Breast epithelium (tissue), 4 donors: ENCODE results near the gene ITGA3. TPM values are rescaled to one million over a fixed set of nuclear protein-coding genes. Genes with fewer than 3 reads are reported as not detected.

Experiments
- DNase-seq, 2 donors: peaks; one replicate each; pipeline ENCODE4 v3.0.0-alpha.2; 2019; ENCODE audit warnings: low spot score in 2 of 2
- H3K27ac ChIP-seq, 2 donors: fragments of 200-600 bp; sonication (generic) in 1 of 2; one replicate each; pipeline ENCODE4 v1.5.1; 2016 to 2019; ENCODE audit warnings: mild to moderate bottlenecking in 1 of 2
- H3K27me3 ChIP-seq, 2 donors: fragments of 200-600 bp; sonication (generic) in 1 of 2; one replicate each; pipeline versions ENCODE4 v1.5.1 to v1.6.0; 2017 to 2019; ENCODE audit warnings: control low read depth in 1 of 2, mild to moderate bottlenecking in 1 of 2
- H3K36me3 ChIP-seq: fragments of 200-600 bp; one replicate; pipeline ENCODE4 v1.5.1; 2019
- H3K4me1 ChIP-seq, 2 donors: fragments of 200-600 bp; sonication (generic); one replicate each; pipeline ENCODE4 v1.5.1; 2016 to 2019; ENCODE audit warnings: control low read depth in 1 of 2
- H3K4me3 ChIP-seq, 3 donors: fragments of 200-600 bp; sonication (generic); 1 replicate in 2 of 3; 2 replicates in 1 of 3; pipeline ENCODE4 v1.5.1; 2016 to 2019; ENCODE audit warnings: mild to moderate bottlenecking in 3 of 3, moderate library complexity in 2 of 3
- H3K9me3 ChIP-seq, 2 donors: fragments of 200-600 bp; sonication (generic) in 1 of 2; one replicate each; pipeline ENCODE4 v1.5.1; 2016 to 2019; ENCODE audit warnings: control low read depth in 1 of 2
- CTCF ChIP-seq, 3 donors: fragments of 450-650 bp; IDR thresholded peaks; one replicate each; pipeline ENCODE4 v1.5.1; 2016 to 2017; ENCODE audit warnings: antibody characterized with exemption in 3 of 3, mild to moderate bottlenecking in 3 of 3, moderate library complexity in 3 of 3
- POLR2A ChIP-seq: fragments of 450-650 bp; IDR thresholded peaks from one replicate; pipeline ENCODE4 v1.6.1; 2016; ENCODE audit warnings: antibody characterized with exemption, mild to moderate bottlenecking, moderate library complexity
- POLR2AphosphoS5 ChIP-seq, 3 donors: sonication (generic); formaldehyde crosslinking; IDR thresholded peaks; one replicate each; pipeline ENCODE4 v1.6.1; 2017; ENCODE audit warnings: antibody characterized with exemption in 3 of 3
- intact Hi-C: fragments of 100-400 bp; cut with DNase I; formaldehyde crosslinking; loops from one replicate; pipeline ENCODE4 v1.15.1; 2023; ENCODE audit warnings: low total_unique reads
- total RNA-seq, 3 donors: library from RNA; depleted of rRNA; stranded (reverse); fragments of >200 nt; gene quantifications; one replicate each; pipeline ENCODE4 v1.1.0, GENCODE V29; 2016

ITGA3 gene
- total RNA-seq, 3 donors from 2014 or later: 10.6 to 67.6 (median 48.5) TPM

- H3K27me3 ChIP-seq: peaks cover 0 to 4% of the 10 kb centered on the region in 2 donors
- TF ChIP-seq POLR2A: no peak
- no peak for TF ChIP-seq POLR2AphosphoS5 (IDR thresholded peaks at IDR 0.05)
- TF ChIP-seq CTCF (IDR thresholded peaks at IDR 0.05): no peak
- DNase-seq: no peak
- no peaks in the 10 kb centered on the region for H3K9me3 ChIP-seq
- no peak overlapping the region for H3K4me3 ChIP-seq
- intact Hi-C loops: no loop called here
- no peaks in the 10 kb centered on the region for H3K36me3 ChIP-seq
- H3K27ac ChIP-seq: no peak overlapping the region
- peaks cover 0 to 9% of the 10 kb centered on the region in 2 donors for H3K4me1 ChIP-seq
Measured at GRCh38 chr17:50134206-50135110, 78.5 kb downstream of the ITGA3 start.

- Histone ChIP-seq H3K9me3 (no peaks in the 10 kb centered on the region), H3K36me3 (no peaks in the 10 kb centered on the region), H3K27me3 (no peaks in the 10 kb centered on the region), H3K27ac (no peak overlapping the region), H3K4me1 (no peaks in the 10 kb centered on the region), H3K4me3 (no peak overlapping the region)
- DNase-seq: no peak
- intact Hi-C loops: no loop called here
- TF ChIP-seq CTCF (IDR thresholded peaks at IDR 0.05) (no peak), POLR2AphosphoS5 (IDR thresholded peaks at IDR 0.05) (no peak), POLR2A (no peak)
Measured at GRCh38 chr17:50135316-50136095, 79.6 kb downstream of the ITGA3 start.

GRCh38 chr17:50136096-50136687 is 80.3 kb downstream of the ITGA3 start:
- intact Hi-C loops: no loop called here
- Histone ChIP-seq H3K36me3 (no peaks in the 10 kb centered on the region), H3K27ac (no peak overlapping the region), H3K4me1 (no peaks in the 10 kb centered on the region), H3K9me3 (no peaks in the 10 kb centered on the region), H3K4me3 (no peak overlapping the region), H3K27me3 (no peaks in the 10 kb centered on the region)
- no peak for DNase-seq
- TF ChIP-seq POLR2A (no peak), POLR2AphosphoS5 (IDR thresholded peaks at IDR 0.05) (no peak), CTCF (IDR thresholded peaks at IDR 0.05) (no peak)

- no peak for TF ChIP-seq CTCF (IDR thresholded peaks at IDR 0.05)
- no peak for TF ChIP-seq POLR2A
- no peak for TF ChIP-seq POLR2AphosphoS5 (IDR thresholded peaks at IDR 0.05)
- no peaks in the 10 kb centered on the region for H3K9me3 ChIP-seq
- H3K27ac ChIP-seq: no peak overlapping the region
- DNase-seq: no peak
- H3K36me3 ChIP-seq: no peaks in the 10 kb centered on the region
- no peaks in the 10 kb centered on the region for H3K27me3 ChIP-seq
- H3K4me1 ChIP-seq: no peaks in the 10 kb centered on the region
- no peak overlapping the region for H3K4me3 ChIP-seq
- intact Hi-C loops: no loop called here
Measured at GRCh38 chr17:50137042-50137441, 81.1 kb downstream of the ITGA3 start.
